Suprapubic skin (tissue), 3 donors: ENCODE results near the gene RAB3GAP1.

Experiments
- EP300 ChIP-seq: sonication (generic); formaldehyde crosslinking; IDR thresholded peaks from one replicate; pipeline ENCODE4 v1.6.1; 2017; ENCODE audit warnings: antibody characterized with exemption
- POLR2A ChIP-seq, 2 donors: fragments of 450-650 bp; IDR thresholded peaks; one replicate each; pipeline ENCODE4 v1.6.1; 2017; ENCODE audit warnings: antibody characterized with exemption in 2 of 2, mild to moderate bottlenecking in 2 of 2, moderate library complexity in 2 of 2
- TF ChIP-seq, protein P1 (sequence below), 2 donors: fragments of 200-600 bp in 1 of 2; fragments of 450-650 bp in 1 of 2; sonication (generic) in 1 of 2; IDR thresholded peaks; one replicate each; pipeline ENCODE4 v1.5.1; 2016 to 2019; ENCODE audit warnings: antibody characterized with exemption in 2 of 2, mild to moderate bottlenecking in 1 of 2, moderate library complexity in 1 of 2

DNA sequence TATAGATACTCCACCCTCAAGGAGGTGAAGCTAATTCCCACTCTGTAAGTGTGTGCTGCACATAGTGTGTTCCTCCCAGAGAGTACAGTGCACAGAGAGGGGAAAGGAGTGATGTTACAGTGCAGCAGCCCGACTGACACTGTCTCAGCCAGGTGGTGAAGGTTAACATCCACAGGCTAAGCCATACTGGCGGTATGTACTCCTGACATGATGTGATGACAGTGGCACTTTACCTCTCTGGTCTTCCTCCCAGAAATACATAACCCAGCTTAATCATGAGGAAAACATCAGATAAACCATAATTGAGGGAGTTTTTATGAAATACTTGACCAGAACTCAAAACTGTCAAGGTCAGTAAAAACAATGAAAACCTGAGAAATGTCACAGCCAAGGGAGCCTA lies 107.1 kb downstream of the RAB3GAP1 start:
- TF ChIP-seq EP300 (no peak), POLR2A (IDR thresholded peaks at IDR 0.05) (no peak)
- TF ChIP-seq, protein P1, sequence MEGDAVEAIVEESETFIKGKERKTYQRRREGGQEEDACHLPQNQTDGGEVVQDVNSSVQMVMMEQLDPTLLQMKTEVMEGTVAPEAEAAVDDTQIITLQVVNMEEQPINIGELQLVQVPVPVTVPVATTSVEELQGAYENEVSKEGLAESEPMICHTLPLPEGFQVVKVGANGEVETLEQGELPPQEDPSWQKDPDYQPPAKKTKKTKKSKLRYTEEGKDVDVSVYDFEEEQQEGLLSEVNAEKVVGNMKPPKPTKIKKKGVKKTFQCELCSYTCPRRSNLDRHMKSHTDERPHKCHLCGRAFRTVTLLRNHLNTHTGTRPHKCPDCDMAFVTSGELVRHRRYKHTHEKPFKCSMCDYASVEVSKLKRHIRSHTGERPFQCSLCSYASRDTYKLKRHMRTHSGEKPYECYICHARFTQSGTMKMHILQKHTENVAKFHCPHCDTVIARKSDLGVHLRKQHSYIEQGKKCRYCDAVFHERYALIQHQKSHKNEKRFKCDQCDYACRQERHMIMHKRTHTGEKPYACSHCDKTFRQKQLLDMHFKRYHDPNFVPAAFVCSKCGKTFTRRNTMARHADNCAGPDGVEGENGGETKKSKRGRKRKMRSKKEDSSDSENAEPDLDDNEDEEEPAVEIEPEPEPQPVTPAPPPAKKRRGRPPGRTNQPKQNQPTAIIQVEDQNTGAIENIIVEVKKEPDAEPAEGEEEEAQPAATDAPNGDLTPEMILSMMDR (IDR thresholded peaks at IDR 0.05) = no peak
